NCI-H2029 treated with DMSO at 0.1 percent for 48 hours (cell line): Measurements from ENCODE around the gene TLCD3A.
"Not testable (repeated sequence)": the region's sequence is repeated elsewhere in the genome, so short reads cannot be mapped to it uniquely, and the experiment has no call there.

ENCODE experiments used
- DNase-seq: peaks from one replicate; lab custom pipeline; 2025; lab: John Stamatoyannopoulos, UW

The TLCD3A gene

GRCh38 chr17:789160-789840 is 56.9 kb downstream of the TLCD3A start:
- no peak for DNase-seq

GRCh38 chr17:789931-790873 is 57.8 kb downstream of the TLCD3A start:
- DNase-seq, result not testable (repeated sequence)

- not testable (repeated sequence) for DNase-seq
Observed at GRCh38 chr17:790874-791247, 58.5 kb downstream of the TLCD3A start.

GRCh38 chr17:791829-792228 is 59.4 kb downstream of the TLCD3A start:
- DNase-seq, result no peak

- no peak for DNase-seq
Observed at GRCh38 chr17:792277-792676, 59.9 kb downstream of the TLCD3A start.
